ENCODE measurements around the gene KIAA0319L. TPM values are rescaled to one million over a fixed set of nuclear protein-coding genes. Genes with fewer than 3 reads are reported as not detected.

KIAA0319L gene
- total RNA-seq, 1 donor from 2014 or later = 60.5 TPM

GRCh38 chr1:35553851-35554250, 3.4 kb downstream of the KIAA0319L start:
- H3K27me3 ChIP-seq (ENCODE audit: control insufficient read depth, insufficient read depth, low read length) = no peaks in the 10 kb centered on the region
- no peak for DNase-seq (ENCODE audit: low read depth)
- H3K36me3 ChIP-seq (ENCODE audit: control insufficient read depth, insufficient read depth, low read length) = no peaks in the 10 kb centered on the region
- no peak overlapping the region for H3K4me3 ChIP-seq (ENCODE audit: low read depth, low read length)
- no peak for TF ChIP-seq CTCF (IDR thresholded peaks at IDR 0.05; ENCODE audit: insufficient read depth, low read length, poor library complexity, severe bottlenecking)

GRCh38 chr1:35546614-35547013, 10.6 kb downstream of the KIAA0319L start:
- no peak for DNase-seq (ENCODE audit: low read depth)
- Histone ChIP-seq H3K36me3 (ENCODE audit: control insufficient read depth, insufficient read depth, low read length) (no peaks in the 10 kb centered on the region), H3K4me3 (ENCODE audit: low read depth, low read length) (no peak overlapping the region), H3K27me3 (ENCODE audit: control insufficient read depth, insufficient read depth, low read length) (no peaks in the 10 kb centered on the region)
- TF ChIP-seq CTCF (IDR thresholded peaks at IDR 0.05; ENCODE audit: insufficient read depth, low read length, poor library complexity, severe bottlenecking) = no peak

GRCh38 chr1:35544976-35545375, 12.2 kb downstream of the KIAA0319L start:
- H3K4me3 ChIP-seq (ENCODE audit: low read depth, low read length) = no peak overlapping the region
- peak; percentile 29 for TF ChIP-seq CTCF (IDR thresholded peaks at IDR 0.05; ENCODE audit: insufficient read depth, low read length, poor library complexity, severe bottlenecking)
- H3K27me3 ChIP-seq (ENCODE audit: control insufficient read depth, insufficient read depth, low read length) = no peaks in the 10 kb centered on the region
- no peak for DNase-seq (ENCODE audit: low read depth)
- no peaks in the 10 kb centered on the region for H3K36me3 ChIP-seq (ENCODE audit: control insufficient read depth, insufficient read depth, low read length)

- Histone ChIP-seq H3K27me3 (ENCODE audit: control insufficient read depth, insufficient read depth, low read length) (no peaks in the 10 kb centered on the region), H3K36me3 (ENCODE audit: control insufficient read depth, insufficient read depth, low read length) (no peaks in the 10 kb centered on the region), H3K4me3 (ENCODE audit: low read depth, low read length) (no peak overlapping the region)
- TF ChIP-seq CTCF (IDR thresholded peaks at IDR 0.05; ENCODE audit: insufficient read depth, low read length, poor library complexity, severe bottlenecking) = no peak
- no peak for DNase-seq (ENCODE audit: low read depth)
Measured at GRCh38 chr1:35539824-35540261, 17.4 kb downstream of the KIAA0319L start.

- no peak for TF ChIP-seq CTCF (IDR thresholded peaks at IDR 0.05; ENCODE audit: insufficient read depth, low read length, poor library complexity, severe bottlenecking)
- no peak overlapping the region for H3K4me3 ChIP-seq (ENCODE audit: low read depth, low read length)
- H3K27me3 ChIP-seq (ENCODE audit: control insufficient read depth, insufficient read depth, low read length) = no peaks in the 10 kb centered on the region
- no peaks in the 10 kb centered on the region for H3K36me3 ChIP-seq (ENCODE audit: control insufficient read depth, insufficient read depth, low read length)
- DNase-seq (ENCODE audit: low read depth) = no peak
Measured at GRCh38 chr1:35539073-35539823, 18.0 kb downstream of the KIAA0319L start.

GRCh38 chr1:35537806-35538205, 19.4 kb downstream of the KIAA0319L start:
- Histone ChIP-seq H3K27me3 (ENCODE audit: control insufficient read depth, insufficient read depth, low read length) (no peaks in the 10 kb centered on the region), H3K36me3 (ENCODE audit: control insufficient read depth, insufficient read depth, low read length) (no peaks in the 10 kb centered on the region), H3K4me3 (ENCODE audit: low read depth, low read length) (no peak overlapping the region)
- no peak for TF ChIP-seq CTCF (IDR thresholded peaks at IDR 0.05; ENCODE audit: insufficient read depth, low read length, poor library complexity, severe bottlenecking)
- DNase-seq (ENCODE audit: low read depth) = no peak
